VCaP (cell line): ENCODE results near the gene IWS1.

Experiments
- H3K27ac ChIP-seq: fragments of 450-650 bp; 2 replicates; pipeline ENCODE4 v1.5.1; 2017
- TF ChIP-seq, protein P1 (sequence below): fragments of 450-650 bp; conservative IDR thresholded peaks from 2 replicates; pipeline ENCODE4 v1.5.1; 2017; ENCODE audit warnings: mild to moderate bottlenecking, moderate library complexity

Gene IWS1

DNA sequence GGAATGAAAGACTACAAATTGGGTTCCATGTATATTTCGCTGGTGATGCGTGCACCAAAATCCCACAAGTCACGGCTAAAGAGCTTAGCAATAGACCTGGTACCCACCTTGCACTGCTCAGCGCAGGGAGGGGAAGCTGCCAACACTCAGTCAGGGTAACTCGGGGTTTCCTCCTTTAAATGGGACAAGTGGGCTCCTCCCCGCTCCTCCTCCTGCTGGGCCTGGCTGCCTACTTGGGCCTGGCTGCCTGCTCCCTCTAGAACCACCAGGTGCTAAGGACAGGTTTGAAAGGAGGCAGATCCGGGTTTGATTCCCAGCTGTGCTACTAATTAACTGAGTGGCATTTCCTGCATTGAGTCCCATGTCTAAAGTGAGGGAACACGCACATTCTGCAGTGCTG lies 32.6 kb upstream of the IWS1 start:
- TF ChIP-seq, protein P1, sequence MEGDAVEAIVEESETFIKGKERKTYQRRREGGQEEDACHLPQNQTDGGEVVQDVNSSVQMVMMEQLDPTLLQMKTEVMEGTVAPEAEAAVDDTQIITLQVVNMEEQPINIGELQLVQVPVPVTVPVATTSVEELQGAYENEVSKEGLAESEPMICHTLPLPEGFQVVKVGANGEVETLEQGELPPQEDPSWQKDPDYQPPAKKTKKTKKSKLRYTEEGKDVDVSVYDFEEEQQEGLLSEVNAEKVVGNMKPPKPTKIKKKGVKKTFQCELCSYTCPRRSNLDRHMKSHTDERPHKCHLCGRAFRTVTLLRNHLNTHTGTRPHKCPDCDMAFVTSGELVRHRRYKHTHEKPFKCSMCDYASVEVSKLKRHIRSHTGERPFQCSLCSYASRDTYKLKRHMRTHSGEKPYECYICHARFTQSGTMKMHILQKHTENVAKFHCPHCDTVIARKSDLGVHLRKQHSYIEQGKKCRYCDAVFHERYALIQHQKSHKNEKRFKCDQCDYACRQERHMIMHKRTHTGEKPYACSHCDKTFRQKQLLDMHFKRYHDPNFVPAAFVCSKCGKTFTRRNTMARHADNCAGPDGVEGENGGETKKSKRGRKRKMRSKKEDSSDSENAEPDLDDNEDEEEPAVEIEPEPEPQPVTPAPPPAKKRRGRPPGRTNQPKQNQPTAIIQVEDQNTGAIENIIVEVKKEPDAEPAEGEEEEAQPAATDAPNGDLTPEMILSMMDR, result no peak
- no peak overlapping the region for H3K27ac ChIP-seq

DNA sequence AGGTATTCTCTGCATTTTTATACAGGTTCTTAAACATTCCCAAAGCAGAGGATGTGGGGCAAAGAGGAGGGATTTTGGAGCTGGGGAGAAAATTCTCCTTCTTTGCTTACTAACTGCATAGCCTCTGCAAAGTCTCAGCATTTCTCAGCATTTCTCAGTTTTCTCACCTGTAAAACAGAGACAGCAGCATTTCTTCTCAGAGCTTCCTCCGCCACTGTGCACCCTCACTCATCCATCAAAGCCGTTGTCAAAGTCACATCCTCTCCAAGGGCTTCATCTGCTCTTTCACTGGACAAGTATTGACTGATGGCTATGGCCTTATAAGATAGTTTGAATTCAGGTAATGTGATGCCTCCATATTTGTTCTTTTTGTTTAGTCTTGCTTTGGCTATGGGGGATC lies 26.6 kb upstream of the IWS1 start:
- TF ChIP-seq, protein P1, result no peak

DNA sequence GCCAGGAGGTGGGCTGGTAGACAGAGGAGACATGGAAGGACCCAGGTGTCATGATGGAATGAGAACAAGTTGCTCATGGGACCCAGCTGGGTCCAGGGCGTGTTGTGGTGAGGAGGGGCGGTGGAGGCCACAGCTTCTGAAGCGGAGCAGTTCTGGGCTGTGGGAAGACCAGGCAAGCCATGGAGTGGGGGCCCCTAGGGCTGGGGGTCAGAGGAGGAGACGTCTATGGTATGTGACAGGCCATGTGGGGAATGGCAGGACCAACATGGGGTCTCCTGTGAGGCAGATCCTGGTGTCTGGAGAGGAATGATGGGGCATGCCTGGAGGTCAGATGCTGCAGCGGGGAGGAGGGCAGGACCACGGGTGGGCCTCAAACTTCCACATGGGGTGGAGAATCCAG lies 26.0 kb upstream of the IWS1 start:
- TF ChIP-seq, protein P1, result no peak

More for the DNA sequence above, 26.6 kb upstream of the IWS1 start:
- no peak overlapping the region for H3K27ac ChIP-seq

DNA sequence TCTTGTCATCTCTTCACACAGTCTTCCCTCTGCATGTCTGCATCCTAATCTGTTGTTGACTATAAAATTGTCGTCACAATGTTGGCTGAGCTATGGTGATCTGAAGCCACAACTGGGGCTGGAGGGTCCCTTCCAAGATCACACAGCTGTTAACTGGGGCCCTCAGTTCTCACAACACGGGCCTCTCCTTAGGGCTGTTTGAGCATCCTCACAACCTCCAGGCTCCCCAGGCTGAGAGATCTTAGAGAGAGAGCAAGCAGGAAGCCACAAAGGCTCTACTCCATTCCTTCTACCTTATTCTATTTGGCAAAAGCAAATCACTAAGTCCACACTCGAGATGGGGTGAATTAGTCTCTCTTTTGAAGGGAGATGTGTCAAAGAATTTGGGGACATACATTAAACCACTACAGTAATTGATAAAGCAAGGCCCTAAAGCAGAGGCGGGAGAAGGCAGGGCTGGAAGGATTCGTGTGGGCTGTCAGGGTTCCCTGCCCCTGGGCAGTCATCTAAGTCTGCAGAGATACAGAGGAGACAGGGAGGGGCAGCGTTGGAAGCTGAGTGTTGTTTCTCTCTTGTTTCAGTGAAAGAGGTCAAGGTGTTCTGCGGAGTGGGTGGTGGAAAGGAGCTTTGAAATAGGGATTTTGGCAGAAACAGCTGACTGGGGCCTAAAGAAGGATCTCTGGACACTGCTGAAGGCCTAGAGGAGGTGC lies 25.1 kb upstream of the IWS1 start:
- TF ChIP-seq, protein P1, result no peak
- no peak overlapping the region for H3K27ac ChIP-seq

More for the DNA sequence above, 26.0 kb upstream of the IWS1 start:
- H3K27ac ChIP-seq, result no peak overlapping the region

DNA sequence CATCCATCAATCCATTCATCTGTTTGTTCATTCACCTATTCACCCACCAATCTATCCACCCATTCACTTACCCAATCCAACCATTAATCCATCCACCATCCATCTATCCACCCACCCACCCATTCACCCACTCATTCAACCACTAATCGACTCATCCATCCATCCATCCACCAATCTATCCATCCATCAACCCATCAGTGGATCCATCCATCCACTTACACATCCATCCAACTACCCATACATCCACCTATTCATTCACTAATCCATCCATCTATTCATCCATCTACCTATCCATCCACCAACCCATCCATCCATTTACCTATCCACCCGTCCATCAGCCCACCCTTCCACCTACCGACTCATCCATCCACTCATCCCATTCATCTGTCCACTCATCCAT lies 20.5 kb upstream of the IWS1 start:
- TF ChIP-seq, protein P1, result no peak
- H3K27ac ChIP-seq, result no peak overlapping the region

DNA sequence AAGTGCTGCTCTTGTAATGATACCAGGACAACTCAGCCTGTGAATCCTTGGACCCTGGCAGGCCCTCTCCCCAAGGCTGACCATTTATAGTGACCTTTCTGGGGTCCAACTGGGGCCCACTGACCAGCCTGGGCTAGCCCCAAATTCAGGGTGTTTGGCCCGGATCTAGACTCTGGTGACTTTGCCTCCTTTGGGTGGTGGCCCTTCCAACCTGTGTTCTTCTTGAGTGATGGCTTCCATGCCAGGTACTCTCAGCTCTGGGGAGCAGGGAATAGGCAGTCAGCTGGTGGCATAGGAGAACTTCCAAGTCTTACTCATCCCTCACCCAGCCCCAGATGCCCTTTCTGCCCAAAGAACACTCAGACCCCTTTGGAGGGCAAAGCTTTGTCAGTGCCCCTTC lies 19.5 kb upstream of the IWS1 start:
- no peak overlapping the region for H3K27ac ChIP-seq
- TF ChIP-seq, protein P1, result no peak

DNA sequence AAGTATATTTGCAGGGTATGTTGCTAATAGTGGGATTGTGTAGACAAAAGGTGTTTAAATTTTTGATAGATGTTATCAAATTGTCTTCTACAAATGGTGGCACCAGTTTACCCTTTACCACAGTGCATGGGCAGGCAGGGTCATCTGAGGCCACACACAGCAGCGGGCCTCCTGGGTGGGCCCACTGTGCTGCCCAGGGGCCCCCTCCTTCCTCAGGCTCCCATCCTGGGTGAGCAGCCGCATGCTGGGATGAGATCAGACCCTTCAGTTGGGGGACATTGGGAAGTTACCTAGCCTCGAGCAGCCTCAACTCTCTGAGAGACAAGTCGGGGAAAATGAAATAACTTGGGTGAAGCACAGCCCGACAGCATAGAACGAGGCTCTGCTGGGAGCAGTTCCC lies 18.9 kb upstream of the IWS1 start:
- peak overlapping the region; percentile 93; the same call in 1 of the 2 replicates for H3K27ac ChIP-seq
- TF ChIP-seq, protein P1, result no peak

DNA sequence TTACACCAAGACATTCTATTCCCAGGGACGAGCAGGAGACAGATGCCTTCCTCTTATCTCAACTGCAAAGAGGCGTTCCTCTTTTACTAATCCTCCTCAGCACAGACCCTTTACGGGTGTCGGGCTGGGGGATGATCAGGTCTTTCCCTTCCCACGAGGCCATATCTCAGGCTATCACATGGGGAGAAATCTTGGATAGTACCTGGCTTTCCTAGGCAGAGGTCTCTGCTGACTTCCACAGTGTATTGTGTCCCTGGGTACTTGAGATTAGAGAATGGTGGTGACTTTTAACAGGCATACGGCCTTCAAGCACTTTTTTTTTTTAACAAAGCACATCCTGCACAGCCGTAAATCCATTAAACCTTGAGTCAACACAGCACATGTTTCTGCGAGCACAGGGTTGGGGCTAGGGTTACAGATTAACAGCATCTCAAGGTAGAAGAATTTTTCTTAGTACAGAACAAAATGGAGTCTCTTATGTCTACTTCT lies 16.8 kb upstream of the IWS1 start:
- peak overlapping the region; percentile 93 for H3K27ac ChIP-seq
